Measurements from ENCODE around the gene SPATA20. TPM values are rescaled to one million over a fixed set of nuclear protein-coding genes. Genes with fewer than 3 reads are reported as not detected.

The SPATA20 gene
- total and polyA plus RNA-seq, 2 of the 13 experiments (the other 11 are each of a cell fraction or from before 2014, with no cell fraction given) = 36.1 to 64.8 TPM

DNA sequence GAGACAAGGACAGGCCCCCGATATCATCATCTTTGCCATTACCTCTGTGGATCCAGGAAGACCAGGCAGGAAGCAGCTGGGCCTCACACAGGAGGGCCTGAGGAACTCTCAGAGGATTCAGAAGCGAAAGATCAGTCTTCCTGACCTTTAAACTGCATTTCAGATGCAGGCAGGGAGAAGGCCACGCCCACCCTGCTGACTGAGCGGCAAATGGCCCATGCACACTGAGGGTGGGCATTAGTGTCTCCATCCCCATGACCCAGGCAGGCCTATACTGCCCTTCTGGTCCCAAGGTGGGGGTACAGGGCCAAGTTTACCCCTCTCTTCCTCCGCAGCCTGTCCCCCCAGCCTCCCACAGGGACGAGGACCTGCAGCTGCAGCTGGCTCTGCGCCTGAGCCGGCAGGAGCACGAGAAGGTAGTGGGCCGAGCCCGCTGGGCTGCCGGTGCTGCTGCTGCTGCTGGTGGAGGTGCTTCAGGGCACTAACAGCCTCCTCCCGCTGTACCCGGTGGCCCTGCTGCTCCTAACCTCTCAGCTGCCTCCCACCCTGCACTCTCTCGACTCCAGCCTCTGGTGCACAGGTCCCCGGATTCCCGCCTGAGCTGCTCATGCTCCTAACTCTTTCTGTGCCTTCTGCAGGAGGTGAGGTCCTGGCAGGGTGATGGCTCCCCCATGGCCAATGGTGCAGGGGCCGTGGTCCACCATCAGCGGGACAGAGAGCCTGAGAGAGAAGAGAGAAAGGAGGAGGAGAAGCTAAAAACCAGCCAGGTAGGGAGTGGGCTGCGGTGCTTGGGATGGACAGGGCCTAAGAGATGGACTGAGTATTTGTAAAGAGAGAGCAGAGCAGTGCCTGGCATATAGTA lies 8.2 kb upstream of the SPATA20 start (continued):
- TF ChIP-seq, protein P1, sequence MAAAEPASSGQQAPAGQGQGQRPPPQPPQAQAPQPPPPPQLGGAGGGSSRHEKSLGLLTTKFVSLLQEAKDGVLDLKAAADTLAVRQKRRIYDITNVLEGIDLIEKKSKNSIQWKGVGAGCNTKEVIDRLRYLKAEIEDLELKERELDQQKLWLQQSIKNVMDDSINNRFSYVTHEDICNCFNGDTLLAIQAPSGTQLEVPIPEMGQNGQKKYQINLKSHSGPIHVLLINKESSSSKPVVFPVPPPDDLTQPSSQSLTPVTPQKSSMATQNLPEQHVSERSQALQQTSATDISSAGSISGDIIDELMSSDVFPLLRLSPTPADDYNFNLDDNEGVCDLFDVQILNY (CRISPR knock-in tag; conservative IDR thresholded peaks at IDR 0.05) = no peak
- TF ChIP-seq, protein P2, sequence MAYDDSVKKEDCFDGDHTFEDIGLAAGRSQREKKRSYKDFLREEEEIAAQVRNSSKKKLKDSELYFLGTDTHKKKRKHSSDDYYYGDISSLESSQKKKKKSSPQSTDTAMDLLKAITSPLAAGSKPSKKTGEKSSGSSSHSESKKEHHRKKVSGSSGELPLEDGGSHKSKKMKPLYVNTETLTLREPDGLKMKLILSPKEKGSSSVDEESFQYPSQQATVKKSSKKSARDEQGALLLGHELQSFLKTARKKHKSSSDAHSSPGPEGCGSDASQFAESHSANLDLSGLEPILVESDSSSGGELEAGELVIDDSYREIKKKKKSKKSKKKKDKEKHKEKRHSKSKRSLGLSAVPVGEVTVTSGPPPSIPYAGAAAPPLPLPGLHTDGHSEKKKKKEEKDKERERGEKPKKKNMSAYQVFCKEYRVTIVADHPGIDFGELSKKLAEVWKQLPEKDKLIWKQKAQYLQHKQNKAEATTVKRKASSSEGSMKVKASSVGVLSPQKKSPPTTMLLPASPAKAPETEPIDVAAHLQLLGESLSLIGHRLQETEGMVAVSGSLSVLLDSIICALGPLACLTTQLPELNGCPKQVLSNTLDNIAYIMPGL (CRISPR knock-in tag; IDR thresholded peaks at IDR 0.05; ENCODE audit: borderline replicate concordance in 1 of 2, low read depth in 1 of 2) = no peak; a peak in 1 of 4 replicates
- no peak for TF ChIP-seq SRF (IDR thresholded peaks at IDR 0.05; ENCODE audit: low read depth, low read length)
- TF ChIP-seq, protein P3, sequence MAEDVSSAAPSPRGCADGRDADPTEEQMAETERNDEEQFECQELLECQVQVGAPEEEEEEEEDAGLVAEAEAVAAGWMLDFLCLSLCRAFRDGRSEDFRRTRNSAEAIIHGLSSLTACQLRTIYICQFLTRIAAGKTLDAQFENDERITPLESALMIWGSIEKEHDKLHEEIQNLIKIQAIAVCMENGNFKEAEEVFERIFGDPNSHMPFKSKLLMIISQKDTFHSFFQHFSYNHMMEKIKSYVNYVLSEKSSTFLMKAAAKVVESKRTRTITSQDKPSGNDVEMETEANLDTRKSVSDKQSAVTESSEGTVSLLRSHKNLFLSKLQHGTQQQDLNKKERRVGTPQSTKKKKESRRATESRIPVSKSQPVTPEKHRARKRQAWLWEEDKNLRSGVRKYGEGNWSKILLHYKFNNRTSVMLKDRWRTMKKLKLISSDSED (CRISPR knock-in tag; IDR thresholded peaks at IDR 0.05) = no peak
- TF ChIP-seq ESRRA (CRISPR knock-in tag; IDR thresholded peaks at IDR 0.05; ENCODE audit: low read depth) = no peak
- no peak for TF ChIP-seq HNRNPL (IDR thresholded peaks at IDR 0.05; ENCODE audit: low read depth, low read length)
- TF ChIP-seq POLR2AphosphoS5 (IDR thresholded peaks at IDR 0.05; ENCODE audit: low read depth, low read length) = peak; percentile 38; the same call in 1 of the 2 replicates
- no peak for TF ChIP-seq ZNF563 (CRISPR knock-in tag; IDR thresholded peaks at IDR 0.05)
- TF ChIP-seq TGIF2 (CRISPR knock-in tag; IDR thresholded peaks at IDR 0.05) = 0 out of 2 replicates have a peak, but pooled peaks have one; percentile 28
- TF ChIP-seq SNAI1 (CRISPR knock-in tag; IDR thresholded peaks at IDR 0.05; ENCODE audit: borderline replicate concordance) = no peak
- TF ChIP-seq PHF21A (CRISPR knock-in tag; IDR thresholded peaks at IDR 0.05) = no peak
- no peak for TF ChIP-seq FOXK2 (IDR thresholded peaks at IDR 0.05)
- TF ChIP-seq, protein P4, sequence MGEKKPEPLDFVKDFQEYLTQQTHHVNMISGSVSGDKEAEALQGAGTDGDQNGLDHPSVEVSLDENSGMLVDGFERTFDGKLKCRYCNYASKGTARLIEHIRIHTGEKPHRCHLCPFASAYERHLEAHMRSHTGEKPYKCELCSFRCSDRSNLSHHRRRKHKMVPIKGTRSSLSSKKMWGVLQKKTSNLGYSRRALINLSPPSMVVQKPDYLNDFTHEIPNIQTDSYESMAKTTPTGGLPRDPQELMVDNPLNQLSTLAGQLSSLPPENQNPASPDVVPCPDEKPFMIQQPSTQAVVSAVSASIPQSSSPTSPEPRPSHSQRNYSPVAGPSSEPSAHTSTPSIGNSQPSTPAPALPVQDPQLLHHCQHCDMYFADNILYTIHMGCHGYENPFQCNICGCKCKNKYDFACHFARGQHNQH (CRISPR knock-in tag; IDR thresholded peaks at IDR 0.05) = no peak
- no peak for TF ChIP-seq NCOA5 (CRISPR knock-in tag; IDR thresholded peaks at IDR 0.05)
- TF ChIP-seq MED13 (CRISPR knock-in tag; IDR thresholded peaks at IDR 0.05) = no peak
- no peak; the same call in none of the 2 replicates for TF ChIP-seq ZBTB7A (CRISPR knock-in tag; IDR thresholded peaks at IDR 0.05)
- no peak for TF ChIP-seq ZNF256 (CRISPR knock-in tag; conservative IDR thresholded peaks at IDR 0.05)
- TF ChIP-seq, protein P5, sequence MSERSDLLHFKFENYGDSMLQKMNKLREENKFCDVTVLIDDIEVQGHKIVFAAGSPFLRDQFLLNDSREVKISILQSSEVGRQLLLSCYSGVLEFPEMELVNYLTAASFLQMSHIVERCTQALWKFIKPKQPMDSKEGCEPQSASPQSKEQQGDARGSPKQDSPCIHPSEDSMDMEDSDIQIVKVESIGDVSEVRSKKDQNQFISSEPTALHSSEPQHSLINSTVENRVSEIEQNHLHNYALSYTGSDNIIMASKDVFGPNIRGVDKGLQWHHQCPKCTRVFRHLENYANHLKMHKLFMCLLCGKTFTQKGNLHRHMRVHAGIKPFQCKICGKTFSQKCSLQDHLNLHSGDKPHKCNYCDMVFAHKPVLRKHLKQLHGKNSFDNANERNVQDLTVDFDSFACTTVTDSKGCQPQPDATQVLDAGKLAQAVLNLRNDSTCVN (CRISPR knock-in tag; IDR thresholded peaks at IDR 0.05; ENCODE audit: borderline replicate concordance) = no peak
- TF ChIP-seq ADNP (CRISPR knock-in tag; IDR thresholded peaks at IDR 0.05) = no peak
- TF ChIP-seq GABPA (IDR thresholded peaks at IDR 0.05; ENCODE audit: low read depth, low read length) = no peak
- TF ChIP-seq GABPA (CRISPR knock-in tag; IDR thresholded peaks at IDR 0.05; ENCODE audit: low read depth) = no peak
- TF ChIP-seq ZNF724P (CRISPR knock-in tag; IDR thresholded peaks at IDR 0.05; ENCODE audit: borderline replicate concordance) = no peak

All from HepG2 (cell line).